ENCODE measurements around the gene ATXN1. TPM values are rescaled to one million over a fixed set of nuclear protein-coding genes. Genes with fewer than 3 reads are reported as not detected.

The ATXN1 gene
- total and polyA plus RNA-seq, 2 of the 8 experiments (the other 6 are each of a cell fraction or from before 2014, with no cell fraction given): 1.6 to 4.0 TPM

GRCh38 chr6:16533721-16534136 is 227.5 kb downstream of the ATXN1 start:
- Histone ChIP-seq H3K36me3 (ENCODE audit: control insufficient read depth in 2 of 4, insufficient read depth in 4 of 4, low read length in 3 of 4) (no peaks in the 10 kb centered on the region), H2BK20ac (ENCODE audit: low read length) (no peak overlapping the region), H2AFZ (ENCODE audit: low read length) (no peak overlapping the region), H4K8ac (ENCODE audit: extremely low read depth, insufficient read depth, low read length) (no peak overlapping the region), H2AK5ac (ENCODE audit: low read depth, low read length) (no peak overlapping the region), H3K14ac (ENCODE audit: insufficient read length) (no peak overlapping the region), H3K4me1 (replicated peaks in 1 of 4; ENCODE audit: control insufficient read depth in 3 of 4, insufficient read depth in 4 of 4, low read length in 3 of 4) (no peaks in the 10 kb centered on the region), H3K23me2 (ENCODE audit: low read depth, low read length) (no peaks in the 10 kb centered on the region), H4K91ac (replicated peaks; ENCODE audit: insufficient read length, low read length) (no peak overlapping the region), H2BK5ac (ENCODE audit: low read depth, low read length) (no peak overlapping the region), H3K23ac (ENCODE audit: insufficient read length) (no peak overlapping the region), H2BK120ac (replicated peaks; ENCODE audit: low read depth, low read length) (no peak overlapping the region), H3K27me3 (replicated peaks in 1 of 4; ENCODE audit: control insufficient read depth in 3 of 4, extremely low read depth in 1 of 4, insufficient read depth in 3 of 4, low read length in 3 of 4) (no peaks in the 10 kb centered on the region), H2BK12ac (ENCODE audit: low read depth, low read length) (no peak overlapping the region), H2BK15ac (ENCODE audit: low read length) (no peak overlapping the region), H3K79me2 (ENCODE audit: control insufficient read depth in 1 of 2, insufficient read depth in 2 of 2, low read length in 2 of 2) (no peaks in the 10 kb centered on the region), H3K18ac (ENCODE audit: extremely low read depth, low read length) (no peak overlapping the region), H3K56ac (replicated peaks; ENCODE audit: insufficient read length, low read depth, low read length) (no peak overlapping the region), H3K9me3 (ENCODE audit: insufficient read depth in 2 of 2, low read depth in 1 of 2, low read length in 1 of 2) (no peaks in the 10 kb centered on the region), H3K27ac (ENCODE audit: low read depth, low read length) (no peak overlapping the region), H3K9ac (replicated peaks in 1 of 4; ENCODE audit: extremely low read depth in 1 of 4, low read depth in 3 of 4, low read length in 3 of 4) (no peak overlapping the region), H3K4me2 (ENCODE audit: insufficient read depth in 1 of 2, low read depth in 2 of 2, low read length in 2 of 2) (no peak overlapping the region), H4K5ac (ENCODE audit: insufficient read length, low read depth, low read length) (no peak overlapping the region), H3K79me1 (ENCODE audit: low read depth, low read length) (no peaks in the 10 kb centered on the region), H4K20me1 (replicated peaks in 1 of 2; ENCODE audit: control insufficient read depth in 1 of 2, insufficient read depth in 2 of 2, low read length in 2 of 2) (no peaks in the 10 kb centered on the region), H3K4me3 (ENCODE audit: extremely low read depth in 1 of 4, insufficient read depth in 2 of 4, low read depth in 3 of 4, low read length in 4 of 4) (no peak overlapping the region), H3K4ac (replicated peaks; ENCODE audit: insufficient read length, low read depth, low read length) (no peak overlapping the region)
- FAIRE-seq: no peak
- 86% methylated on average over 6 of the region's 6 CpGs; no CpG with 5 or more reads in 1 of the 2 experiments for WGBS, 2 experiments (ENCODE audit: extremely low coverage in 1 of 2, insufficient coverage in 1 of 2, insufficient read length in 1 of 2, insufficient replicate concordance in 2 of 2, low coverage in 1 of 2, low lambda C conversion rate in 2 of 2, missing lambda C conversion rate in 1 of 2)
- ChIA-PET CTCF (ENCODE audit: partially characterized antibody) (interaction anchor here (0.7 to 2.6 kb wide), 4 partner anchors 17 to 88 kb away, joined by 3 to 11 read pairs (median 4); no protein-coding TSS in a partner anchor), POLR2A (ENCODE audit: partially characterized antibody) (no interaction called here)
- no peak for DNase-seq (ENCODE audit: low read depth in 1 of 2, low spot score in 2 of 2)
- TF ChIP-seq ATF3 (IDR thresholded peaks at IDR 0.05; ENCODE audit: insufficient read depth, low read depth, low read length) (no peak), NANOG (IDR thresholded peaks at IDR 0.05; ENCODE audit: insufficient read depth, low read depth, low read length, poor library complexity, severe bottlenecking) (no peak), PHF8 (conservative IDR thresholded peaks at IDR 0.05; ENCODE audit: low read depth, low read length) (no peak), SP4 (IDR thresholded peaks at IDR 0.05; ENCODE audit: low read length) (no peak), EZH2 (IDR thresholded peaks at IDR 0.05; ENCODE audit: low read depth, low read length, severe bottlenecking) (no peak), FOSL1 (IDR thresholded peaks at IDR 0.05; ENCODE audit: insufficient read depth, low read depth, low read length) (no peak), TAF1 (IDR thresholded peaks at IDR 0.05; ENCODE audit: low read depth, low read length) (no peak)
